CD4-positive, alpha-beta T cell treated with Interleukin-17A for 1 hour (primary cell): ENCODE results near the gene PHYHD1.
"Not testable (repeated sequence)": the region's sequence is repeated elsewhere in the genome, so short reads cannot be mapped to it uniquely, and the experiment has no call there.

ENCODE experiments used
- DNase-seq: peaks from one replicate; pipeline ENCODE4 v3.0.0-alpha.2; 2020

PHYHD1 gene

GRCh38 chr9:128927731-128928411, 7.1 kb downstream of the PHYHD1 start:
- peak; percentile 64 for DNase-seq

- DNase-seq, result no peak
Measured at GRCh38 chr9:128928624-128929023, 7.8 kb downstream of the PHYHD1 start.

GRCh38 chr9:128929560-128929959, 8.8 kb downstream of the PHYHD1 start:
- DNase-seq, result no peak

- no peak for DNase-seq
Measured at GRCh38 chr9:128933731-128934130, 12.9 kb downstream of the PHYHD1 start.

GRCh38 chr9:128936171-128936865, 15.5 kb downstream of the PHYHD1 start:
- DNase-seq, result no peak

- DNase-seq, result no peak
Measured at GRCh38 chr9:128937310-128938165, 16.8 kb downstream of the PHYHD1 start.

- no peak for DNase-seq
Measured at GRCh38 chr9:128940271-128940921, 19.6 kb downstream of the PHYHD1 start.

GRCh38 chr9:128940946-128941755, 20.4 kb downstream of the PHYHD1 start:
- no peak for DNase-seq

- DNase-seq, result no peak
Measured at GRCh38 chr9:128943832-128944620, 23.2 kb downstream of the PHYHD1 start.

GRCh38 chr9:128944966-128945365, 24.2 kb downstream of the PHYHD1 start:
- not testable (repeated sequence) for DNase-seq

GRCh38 chr9:128945798-128946501, 25.2 kb downstream of the PHYHD1 start:
- DNase-seq, result no peak

GRCh38 chr9:128946571-128947276, 25.9 kb downstream of the PHYHD1 start:
- no peak for DNase-seq

GRCh38 chr9:128947277-128947526, 26.4 kb downstream of the PHYHD1 start:
- DNase-seq, result no peak

- peak; percentile 97 for DNase-seq
Measured at GRCh38 chr9:128947527-128948301, 26.9 kb downstream of the PHYHD1 start, which contains the start of the genes DOLK and NUP188. DOLK (minus strand) TSS chr9:128947603; CDS start chr9:128947303, 300 bp downstream. NUP188 (plus strand) TSS chr9:128947699; CDS start chr9:128947720, 21 bp downstream.

- DNase-seq, result not testable (repeated sequence)
Measured at GRCh38 chr9:128961403-128961802, 40.6 kb downstream of the PHYHD1 start.

GRCh38 chr9:128969491-128969890, 48.7 kb downstream of the PHYHD1 start:
- no peak for DNase-seq

- DNase-seq, result no peak
Measured at GRCh38 chr9:128972956-128973355, 52.2 kb downstream of the PHYHD1 start.

GRCh38 chr9:128979111-128979510, 58.3 kb downstream of the PHYHD1 start:
- no peak for DNase-seq

- DNase-seq, result no peak
Measured at GRCh38 chr9:128983536-128983935, 62.8 kb downstream of the PHYHD1 start.
